Suprapubic skin (tissue), 3 donors: ENCODE data around the gene TDRD3.

Experiments
- POLR2A ChIP-seq, 2 donors: fragments of 450-650 bp; IDR thresholded peaks; one replicate each; pipeline ENCODE4 v1.6.1; 2017; ENCODE audit warnings: antibody characterized with exemption in 2 of 2, mild to moderate bottlenecking in 2 of 2, moderate library complexity in 2 of 2
- TF ChIP-seq, protein P1 (sequence below), 2 donors: fragments of 200-600 bp in 1 of 2; fragments of 450-650 bp in 1 of 2; sonication (generic) in 1 of 2; IDR thresholded peaks; one replicate each; pipeline ENCODE4 v1.5.1; 2016 to 2019; ENCODE audit warnings: antibody characterized with exemption in 2 of 2, mild to moderate bottlenecking in 1 of 2, moderate library complexity in 1 of 2

DNA sequence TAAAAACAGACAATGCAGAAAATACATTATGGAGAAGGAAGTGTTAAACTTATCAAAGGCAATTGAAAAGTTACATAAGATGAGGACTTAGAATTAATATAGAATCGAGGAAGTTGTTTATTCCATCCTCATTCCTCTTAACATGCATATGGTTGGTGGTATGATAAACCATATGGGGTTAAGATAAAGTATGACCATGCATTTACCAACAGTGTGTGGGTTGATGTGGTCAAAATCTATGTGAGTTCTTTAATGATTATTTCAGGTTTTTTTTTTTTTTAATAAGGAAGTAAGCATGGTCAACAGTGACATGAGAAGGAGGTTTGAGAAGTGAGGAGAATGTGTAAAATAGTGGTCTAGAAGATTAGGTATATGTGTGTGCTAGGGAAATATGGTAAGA, 94.5 kb downstream of the TDRD3 start:
- TF ChIP-seq, protein P1, sequence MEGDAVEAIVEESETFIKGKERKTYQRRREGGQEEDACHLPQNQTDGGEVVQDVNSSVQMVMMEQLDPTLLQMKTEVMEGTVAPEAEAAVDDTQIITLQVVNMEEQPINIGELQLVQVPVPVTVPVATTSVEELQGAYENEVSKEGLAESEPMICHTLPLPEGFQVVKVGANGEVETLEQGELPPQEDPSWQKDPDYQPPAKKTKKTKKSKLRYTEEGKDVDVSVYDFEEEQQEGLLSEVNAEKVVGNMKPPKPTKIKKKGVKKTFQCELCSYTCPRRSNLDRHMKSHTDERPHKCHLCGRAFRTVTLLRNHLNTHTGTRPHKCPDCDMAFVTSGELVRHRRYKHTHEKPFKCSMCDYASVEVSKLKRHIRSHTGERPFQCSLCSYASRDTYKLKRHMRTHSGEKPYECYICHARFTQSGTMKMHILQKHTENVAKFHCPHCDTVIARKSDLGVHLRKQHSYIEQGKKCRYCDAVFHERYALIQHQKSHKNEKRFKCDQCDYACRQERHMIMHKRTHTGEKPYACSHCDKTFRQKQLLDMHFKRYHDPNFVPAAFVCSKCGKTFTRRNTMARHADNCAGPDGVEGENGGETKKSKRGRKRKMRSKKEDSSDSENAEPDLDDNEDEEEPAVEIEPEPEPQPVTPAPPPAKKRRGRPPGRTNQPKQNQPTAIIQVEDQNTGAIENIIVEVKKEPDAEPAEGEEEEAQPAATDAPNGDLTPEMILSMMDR (IDR thresholded peaks at IDR 0.05) = no peak
- TF ChIP-seq POLR2A (IDR thresholded peaks at IDR 0.05) = no peak
